DMS79 (cell line): ENCODE measurements around the gene FMN1.
A peak's percentile ranks its signal among the peaks of the same experiment; 100 is the strongest.

ENCODE experiments used
- DNase-seq: peaks from one replicate; lab custom pipeline; 2025; lab: John Stamatoyannopoulos, UW

The FMN1 gene

DNA sequence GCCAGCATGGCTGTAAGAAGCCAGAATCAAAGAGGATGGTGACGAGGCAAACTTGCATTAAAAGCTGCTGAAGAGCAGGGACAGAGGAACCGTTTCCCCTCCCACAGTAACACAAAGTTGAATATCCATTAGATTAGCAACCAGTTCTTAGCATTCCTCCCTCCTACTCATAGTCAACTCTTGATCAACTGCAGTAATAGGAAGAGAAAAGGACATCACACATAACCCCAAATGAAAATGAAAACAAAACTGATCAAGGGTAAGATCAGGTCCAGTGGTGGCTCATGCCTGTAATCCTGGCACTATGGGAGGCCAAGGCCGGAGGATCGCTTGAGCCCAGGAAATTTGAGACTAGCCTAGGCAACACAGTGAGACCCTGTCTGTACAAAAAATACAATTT is 311.6 kb downstream of the FMN1 start:
- no peak for DNase-seq

DNA sequence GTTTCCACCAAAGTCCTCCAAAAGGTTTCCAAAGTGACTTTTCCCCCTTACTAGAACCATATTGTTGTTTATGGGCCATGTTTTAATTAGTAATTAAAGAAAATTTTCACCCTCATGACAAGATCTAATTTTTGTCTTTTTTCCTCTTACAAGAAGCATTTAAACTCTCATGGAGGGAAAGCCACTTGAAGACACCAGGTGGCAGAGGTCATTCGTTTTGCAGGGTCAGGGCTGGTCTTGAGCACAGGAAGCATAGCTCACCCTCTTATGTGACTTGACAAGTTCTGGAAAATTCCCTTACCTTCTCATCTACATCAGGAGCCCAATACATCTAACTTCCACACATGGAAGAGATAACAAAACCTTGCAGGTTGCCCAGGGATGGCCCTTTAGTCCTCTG is 313.0 kb downstream of the FMN1 start:
- no peak for DNase-seq

DNA sequence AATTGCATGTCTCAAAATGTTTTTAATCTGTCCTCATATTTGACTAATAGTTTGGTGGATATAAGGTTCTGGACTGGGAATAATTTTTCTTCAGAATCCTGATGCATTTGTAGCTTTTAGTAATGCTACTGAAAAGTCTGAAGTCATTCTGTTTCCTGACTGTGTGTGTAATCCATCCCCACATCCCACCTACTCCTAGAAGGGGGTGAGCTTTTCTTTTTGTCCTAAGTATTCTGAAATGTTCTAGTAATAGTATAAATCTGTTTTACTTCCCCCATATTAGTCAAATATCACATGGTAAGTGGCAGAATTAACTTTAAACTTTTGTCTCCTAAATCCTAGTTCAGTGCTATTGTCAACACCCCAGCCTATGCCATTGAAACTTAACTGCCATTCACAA is 313.9 kb downstream of the FMN1 start:
- DNase-seq: no peak

DNA sequence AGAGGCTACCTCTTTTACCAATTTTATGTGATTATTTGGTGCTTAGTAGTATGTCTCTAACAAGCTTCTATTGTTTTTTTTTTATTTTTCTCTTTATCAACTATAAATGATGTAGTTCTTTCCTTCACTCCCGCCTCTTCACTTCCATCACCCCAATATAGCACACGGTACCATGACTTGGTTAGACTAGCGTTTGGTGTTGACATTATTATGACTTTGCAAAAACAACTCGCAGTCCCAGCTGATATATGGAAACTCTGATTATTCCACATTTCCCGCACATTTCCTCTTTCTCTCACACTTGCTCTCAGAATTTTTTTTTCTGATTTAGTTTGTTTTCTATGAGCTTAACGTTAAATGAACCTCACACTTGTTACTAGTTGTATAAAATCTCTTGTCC is 314.5 kb downstream of the FMN1 start:
- DNase-seq: no peak

DNA sequence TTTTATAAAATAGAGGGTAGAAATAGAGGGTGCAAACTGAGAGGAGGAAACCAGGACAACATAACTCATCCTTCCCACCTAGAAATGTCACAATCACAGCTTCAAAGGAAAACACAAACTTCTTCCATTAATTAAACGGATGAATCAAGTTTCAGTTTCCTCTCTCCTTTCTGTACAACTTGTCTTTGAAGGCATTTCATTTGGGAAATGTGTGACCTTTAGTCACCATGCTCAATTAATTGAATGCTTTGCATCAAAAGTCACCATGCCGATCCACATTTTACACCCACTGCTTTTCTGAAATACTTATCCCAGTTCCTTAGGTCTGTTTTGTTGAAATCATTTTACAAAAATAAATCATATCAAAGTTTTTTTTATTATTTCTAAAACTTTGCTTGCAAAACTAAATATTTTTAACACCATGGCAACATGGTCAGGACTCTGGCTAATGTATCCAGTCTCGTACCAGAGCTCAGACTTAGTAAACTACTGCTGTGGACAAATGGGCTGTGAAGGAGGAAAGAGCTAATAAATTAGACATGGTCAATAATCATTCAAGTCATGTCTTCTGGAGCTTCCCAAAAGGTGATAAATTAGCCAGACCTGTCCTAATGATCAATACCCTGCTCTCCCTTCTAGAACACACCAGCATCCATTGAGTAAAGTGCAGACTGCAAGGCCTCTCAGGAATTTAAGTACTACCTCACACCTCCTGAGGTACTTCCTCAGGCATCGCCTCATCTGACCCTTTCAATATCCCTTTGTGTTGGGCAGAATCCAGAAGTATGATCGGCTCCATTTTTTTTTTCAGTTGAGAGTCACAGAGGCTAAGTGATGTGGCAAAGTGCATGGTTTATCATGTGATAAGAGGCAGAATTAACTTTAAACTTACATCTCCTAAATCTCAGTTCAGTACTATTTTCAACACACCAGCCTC is 315.4 kb downstream of the FMN1 start:
- no peak for DNase-seq

DNA sequence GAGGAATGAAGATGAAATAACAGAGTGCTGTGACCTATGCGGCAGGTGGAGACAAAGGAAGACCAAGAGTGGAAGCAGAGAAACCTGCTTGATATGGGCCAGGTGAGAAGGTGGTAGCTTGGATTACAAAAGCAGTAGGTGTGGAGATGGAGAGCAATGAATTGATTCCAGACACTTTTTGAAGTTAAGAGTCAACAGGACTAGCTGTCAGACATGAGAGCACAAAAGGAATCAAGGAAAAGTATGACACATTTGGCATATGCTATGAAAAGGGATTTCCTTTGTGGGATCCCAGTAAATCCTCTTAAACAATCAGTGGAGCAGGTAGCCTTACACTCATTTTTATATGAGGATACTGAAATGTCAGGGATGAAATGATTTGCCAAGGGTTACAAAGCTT is 316.2 kb downstream of the FMN1 start:
- DNase-seq: no peak

DNA sequence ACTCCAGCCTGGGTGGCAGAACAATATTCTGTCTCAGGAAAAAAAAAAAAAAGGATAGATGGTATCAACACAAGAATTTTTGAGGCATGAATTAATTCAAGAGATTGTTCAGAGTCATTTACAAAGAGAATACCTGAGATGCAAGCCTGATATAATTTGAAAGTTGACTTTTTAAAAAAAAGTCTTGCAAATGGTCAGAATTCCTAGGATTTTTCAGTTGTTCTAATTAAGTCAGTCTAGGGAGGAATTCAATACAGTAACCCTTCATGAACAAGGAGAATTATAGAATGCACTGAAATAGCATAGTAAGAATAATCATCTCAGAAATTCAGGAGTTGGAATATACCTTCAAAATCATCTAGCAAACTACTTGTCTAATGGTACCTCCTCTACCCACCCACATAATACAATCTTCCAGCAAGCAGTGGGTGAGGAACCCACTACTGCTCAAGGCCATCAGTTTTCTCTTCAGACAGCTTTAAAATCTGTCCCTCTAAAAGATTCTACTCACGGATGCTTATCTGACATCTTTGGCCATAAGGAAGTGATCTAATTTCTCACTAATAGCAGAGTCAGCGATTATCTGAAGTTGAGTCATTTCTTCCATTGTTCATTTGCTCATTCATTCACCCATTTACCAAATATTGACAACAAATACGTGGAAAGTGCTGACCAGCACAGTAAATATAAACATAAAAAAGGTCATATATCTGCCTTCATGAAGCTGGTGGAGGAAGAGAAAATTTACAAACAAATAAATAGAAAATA is 317.1 kb downstream of the FMN1 start:
- DNase-seq: no peak

DNA sequence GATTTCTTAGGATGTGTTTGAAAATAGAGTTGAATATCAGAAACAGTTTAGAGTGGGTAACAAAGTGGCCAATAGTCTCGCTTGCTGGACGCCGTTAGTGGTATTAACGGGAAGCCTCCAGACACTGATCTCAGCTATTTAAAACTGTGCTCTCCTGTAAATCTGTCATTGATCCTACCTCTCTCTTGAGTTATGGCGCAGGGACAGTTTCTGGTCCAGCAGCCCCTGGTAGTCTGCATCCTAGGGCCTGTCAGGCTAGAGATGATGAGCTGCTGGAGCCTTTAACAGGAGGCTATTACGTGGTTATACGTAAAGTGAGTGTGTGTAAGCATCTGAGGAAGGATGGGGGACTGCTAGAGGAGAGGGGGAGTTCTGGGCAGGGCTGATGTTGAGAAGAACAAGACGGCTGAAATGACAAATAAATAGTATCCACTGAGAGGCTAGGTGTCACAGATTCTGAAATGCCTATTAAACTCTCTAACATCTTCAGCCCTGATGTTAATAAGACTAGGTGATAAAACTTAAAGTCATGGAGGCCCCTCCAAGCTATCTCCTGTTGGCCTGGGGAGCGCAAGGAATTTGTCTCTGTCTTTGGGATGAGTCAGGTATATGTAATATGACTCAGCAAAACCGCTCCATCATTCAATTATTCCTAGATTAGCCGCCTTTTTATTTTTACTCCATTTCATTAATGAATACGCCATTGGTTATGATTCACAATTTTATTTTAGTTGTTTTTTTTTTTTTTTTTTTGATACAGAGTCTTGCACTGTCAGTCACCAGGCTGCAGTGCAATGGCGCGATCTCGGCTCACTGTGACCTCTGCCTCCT is 321.0 kb downstream of the FMN1 start:
- no peak for DNase-seq

DNA sequence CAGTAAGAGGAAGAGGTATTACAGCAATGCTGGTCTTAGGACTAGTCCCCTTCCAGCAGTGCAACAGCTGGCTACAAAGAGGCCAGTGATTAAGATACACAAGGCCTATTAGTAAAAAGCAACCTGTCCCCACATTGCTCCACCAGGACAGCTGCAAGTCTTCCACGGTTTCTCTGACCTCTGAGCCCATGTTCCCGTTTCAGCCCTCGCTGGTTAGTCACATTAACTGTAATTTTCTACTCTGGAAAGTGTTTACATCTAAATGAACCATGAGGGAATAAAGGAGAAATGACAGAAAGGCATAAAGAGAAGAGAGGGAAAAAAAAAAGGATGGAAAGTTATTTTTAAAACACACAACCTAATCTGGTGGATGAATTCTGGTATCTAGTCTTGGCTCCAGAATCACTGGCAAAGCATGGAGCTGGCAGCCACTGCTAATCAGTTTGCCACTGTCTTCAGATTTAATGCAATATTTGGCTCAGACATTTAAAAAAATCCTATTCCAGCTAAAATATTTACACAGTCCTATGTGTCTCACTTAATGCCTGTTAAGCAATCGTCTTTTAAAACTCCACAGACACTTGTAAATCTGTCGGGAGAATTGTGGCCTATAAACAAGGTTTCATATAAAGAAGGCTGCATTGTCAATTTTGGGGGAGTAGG is 321.8 kb downstream of the FMN1 start:
- DNase-seq: no peak

DNA sequence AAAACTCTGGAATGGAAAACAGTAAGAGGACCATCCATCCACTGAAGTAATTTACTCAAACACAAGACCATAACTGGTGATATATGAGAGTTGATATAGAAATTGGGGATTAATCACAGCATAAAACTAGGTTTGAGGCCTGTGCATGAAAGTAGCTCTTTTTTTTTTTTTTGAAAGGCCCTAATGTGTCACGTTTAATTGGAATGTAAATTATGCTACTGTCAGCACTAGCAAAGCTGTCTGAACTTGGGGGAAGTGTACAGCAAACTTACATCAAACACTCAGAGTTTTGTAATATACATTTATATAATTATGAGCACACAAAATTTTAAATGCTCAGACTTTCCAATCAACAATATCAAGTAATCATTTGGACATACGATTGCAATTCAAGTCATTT is 322.6 kb downstream of the FMN1 start:
- no peak for DNase-seq

DNA sequence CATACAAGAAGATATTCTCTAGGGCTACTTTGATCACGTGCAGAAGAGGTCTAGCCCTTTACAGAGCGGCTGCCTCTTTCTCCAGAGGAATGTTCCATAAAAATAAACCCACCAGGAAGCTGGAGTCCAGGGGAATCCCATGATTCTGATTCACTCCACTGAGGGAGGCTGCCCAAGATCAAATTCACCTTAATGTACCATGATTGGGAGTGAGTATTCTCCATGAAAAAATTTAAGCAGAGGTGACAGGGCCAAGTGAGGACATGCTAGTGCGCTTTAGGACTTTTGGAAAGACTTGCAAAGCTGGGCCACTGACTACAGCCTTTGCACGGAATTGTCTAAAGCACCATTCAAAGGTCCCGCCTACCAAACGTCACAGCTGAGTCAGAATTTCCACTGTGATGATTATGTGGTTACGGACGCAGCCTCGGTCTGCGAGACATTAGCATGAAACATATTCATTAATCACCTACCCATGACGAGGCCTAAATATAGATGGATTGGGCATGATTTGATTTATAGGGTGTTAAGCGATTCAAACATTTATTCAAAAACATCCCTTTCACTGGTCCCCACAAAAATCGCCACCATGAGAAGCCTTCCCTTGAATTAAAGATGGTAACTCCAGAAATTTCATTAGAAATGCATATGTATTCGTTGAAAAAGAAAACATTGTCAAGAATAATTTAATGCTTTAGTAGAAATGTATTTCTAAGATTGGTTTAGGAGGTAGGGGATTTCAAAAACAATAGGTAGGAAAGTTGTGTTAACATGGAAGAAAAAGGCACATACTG is 324.1 kb downstream of the FMN1 start:
- DNase-seq: no peak

DNA sequence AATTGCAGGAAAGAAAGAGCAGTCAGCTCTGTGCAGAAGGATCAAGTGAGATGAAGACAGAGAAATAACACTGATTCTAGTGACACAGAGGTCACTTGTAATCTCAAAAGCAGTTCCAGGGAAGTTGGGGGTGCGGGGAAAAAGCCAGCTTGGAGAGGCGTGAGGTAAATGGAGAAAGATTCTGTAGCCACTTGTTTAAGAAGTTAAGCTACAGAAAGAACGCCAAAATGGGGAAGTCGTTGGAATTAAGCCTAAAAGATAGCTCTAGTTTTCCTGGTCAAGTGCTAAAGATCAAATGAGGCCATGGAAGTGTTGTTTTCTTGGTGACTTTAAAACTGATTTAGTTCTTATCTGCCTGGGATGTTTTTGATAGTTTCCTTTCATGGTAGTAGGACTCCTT is 324.7 kb downstream of the FMN1 start:
- DNase-seq: no peak

DNA sequence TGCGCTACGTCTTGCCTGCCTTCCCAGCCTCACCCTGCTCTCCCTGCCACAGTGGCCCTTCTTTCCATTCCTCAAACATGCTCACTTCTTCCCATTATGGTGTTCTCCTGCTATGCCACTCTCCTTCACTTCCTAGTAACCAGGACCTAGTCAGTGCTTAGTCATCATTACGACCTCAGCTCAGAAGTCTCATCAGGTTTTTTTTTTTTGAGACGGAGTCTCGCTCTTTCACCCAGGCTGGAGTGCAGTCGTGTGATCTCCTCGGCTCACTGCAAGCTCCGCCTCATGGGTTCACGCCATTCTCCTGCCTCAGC is 327.2 kb downstream of the FMN1 start:
- DNase-seq: no peak

DNA sequence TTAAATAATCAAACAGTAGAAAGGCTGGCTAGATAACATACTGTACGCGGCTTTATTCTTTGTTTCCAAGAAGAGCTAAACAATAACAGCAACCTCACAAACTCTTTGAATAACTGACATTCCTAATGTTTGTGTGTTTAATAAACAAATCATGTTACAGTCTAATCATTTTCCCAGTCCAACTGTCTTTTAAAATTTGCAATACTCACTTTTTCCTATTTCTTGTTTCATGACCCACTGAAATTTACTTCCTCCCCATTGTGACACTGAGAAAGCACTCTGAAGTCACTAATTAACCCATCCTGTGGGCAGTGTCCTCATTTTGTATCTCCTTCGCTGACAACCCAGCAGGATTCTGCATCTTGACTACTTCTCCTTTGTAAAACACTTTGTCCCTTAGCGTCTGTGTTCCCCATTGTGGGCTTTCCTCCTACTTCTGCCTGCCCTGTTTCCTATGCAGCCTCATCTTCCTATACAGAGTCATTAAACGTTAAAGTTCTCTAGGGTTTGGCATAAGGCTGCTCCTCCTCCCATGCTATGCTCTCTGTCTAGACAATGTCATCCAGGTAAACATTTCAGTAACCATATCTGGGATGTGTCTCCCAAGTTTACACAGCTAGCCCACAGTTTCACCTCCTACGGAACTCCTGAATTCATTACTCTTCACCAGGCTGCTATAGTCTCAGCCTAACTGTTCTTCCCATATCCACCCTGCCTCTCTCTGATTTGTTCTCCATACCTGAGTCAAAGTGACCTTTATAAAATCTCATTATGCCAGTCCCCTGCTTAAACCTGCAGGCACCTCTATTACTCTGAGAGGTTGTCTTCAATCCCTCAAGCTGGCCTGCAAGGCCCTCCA is 327.8 kb downstream of the FMN1 start:
- DNase-seq: no peak

DNA sequence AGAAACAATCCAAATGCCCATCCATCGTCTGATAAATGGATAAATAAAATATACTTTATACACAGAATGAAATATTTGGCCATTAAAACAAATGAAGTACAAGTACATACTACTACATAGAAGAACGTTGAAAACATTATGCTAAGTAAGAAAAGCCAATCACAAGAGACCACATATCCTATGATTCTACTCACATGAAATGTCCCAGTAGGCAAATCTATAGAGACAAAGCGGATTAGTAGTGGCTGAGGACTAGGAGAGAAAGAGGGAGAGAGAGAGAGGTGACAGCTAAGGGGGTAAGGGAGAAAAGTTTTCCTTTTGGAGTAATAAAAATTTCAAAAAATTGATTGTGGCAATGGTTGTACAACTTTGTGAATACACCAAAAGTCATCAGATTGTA is 329.7 kb downstream of the FMN1 start:
- no peak for DNase-seq

DNA sequence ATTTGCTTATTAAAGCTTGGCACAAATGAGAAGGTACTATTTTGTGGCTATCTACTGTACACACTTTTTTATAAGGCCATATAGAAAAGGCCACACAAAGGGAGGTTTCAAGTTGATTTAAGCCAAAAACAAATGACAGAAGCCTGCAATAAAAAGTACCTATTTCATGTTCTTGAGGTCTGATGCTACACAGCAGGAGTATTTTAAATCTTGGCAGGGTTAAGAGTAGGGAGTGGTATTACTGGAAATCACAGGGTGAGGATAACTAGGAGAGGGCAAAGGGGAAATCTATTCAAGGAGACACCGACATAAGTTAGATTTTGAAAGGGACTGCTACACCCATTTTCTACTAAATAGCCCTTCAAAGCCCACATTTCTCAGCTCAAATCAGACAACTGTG is 330.5 kb downstream of the FMN1 start:
- DNase-seq: no peak

DNA sequence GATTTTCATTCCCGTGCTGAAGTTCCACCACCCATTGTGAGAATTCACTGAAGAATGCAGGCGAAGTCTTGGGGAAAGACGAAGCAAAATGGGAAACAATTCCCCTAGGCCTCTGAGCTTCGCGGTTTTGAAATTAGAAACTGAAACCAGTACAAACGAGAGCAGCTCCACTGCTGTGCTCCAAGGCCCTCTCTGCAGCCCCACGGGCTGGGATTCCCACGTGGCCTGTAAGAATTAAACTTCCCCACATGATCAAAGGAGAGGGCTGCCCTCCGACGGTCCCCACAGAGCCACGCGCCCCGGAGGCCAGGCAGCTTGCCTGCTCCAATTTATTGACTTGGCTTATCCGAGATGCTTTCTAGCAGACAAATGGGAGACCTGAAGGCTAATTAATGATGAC is 332.8 kb downstream of the FMN1 start:
- peak; percentile 14 for DNase-seq

DNA sequence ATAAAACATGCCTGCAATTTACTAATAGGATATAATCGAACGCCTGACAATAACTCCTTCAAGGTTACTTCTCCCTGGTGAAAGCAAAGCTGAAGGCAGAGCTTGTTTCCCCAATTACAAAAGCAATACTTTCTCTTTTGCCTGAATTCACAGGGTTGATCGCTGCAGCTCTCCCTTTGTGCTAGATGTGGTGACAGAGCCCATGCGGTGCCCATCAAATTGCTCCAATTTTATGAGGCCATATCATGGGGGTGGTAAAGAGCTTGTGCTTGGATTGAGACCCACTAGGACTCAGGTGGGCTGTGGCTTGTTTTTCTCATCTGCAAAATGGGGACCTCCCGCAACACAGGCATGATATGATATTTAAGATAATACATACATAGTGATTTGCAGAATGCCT is 333.3 kb downstream of the FMN1 start:
- no peak for DNase-seq

DNA sequence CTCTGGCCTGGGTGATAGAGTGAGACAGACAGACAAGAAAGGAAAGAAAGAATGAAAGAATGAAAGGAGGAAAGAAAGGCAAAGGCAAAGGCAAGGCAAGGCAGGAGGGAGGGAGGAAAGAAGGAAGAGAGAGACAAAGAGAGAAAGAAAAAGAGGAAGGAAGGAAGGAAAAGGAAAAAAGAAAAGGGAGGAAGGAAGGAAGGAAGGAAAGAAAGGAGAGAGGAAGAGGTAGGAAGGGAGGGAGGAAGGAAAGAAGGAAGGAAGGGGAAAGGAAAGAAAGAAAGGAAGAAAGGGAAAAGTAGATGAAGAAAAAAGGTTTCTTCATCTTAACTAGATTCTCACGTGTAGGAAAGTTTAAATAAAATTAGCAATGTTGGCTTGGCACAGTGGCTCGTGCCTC is 334.5 kb downstream of the FMN1 start:
- no peak for DNase-seq

DNA sequence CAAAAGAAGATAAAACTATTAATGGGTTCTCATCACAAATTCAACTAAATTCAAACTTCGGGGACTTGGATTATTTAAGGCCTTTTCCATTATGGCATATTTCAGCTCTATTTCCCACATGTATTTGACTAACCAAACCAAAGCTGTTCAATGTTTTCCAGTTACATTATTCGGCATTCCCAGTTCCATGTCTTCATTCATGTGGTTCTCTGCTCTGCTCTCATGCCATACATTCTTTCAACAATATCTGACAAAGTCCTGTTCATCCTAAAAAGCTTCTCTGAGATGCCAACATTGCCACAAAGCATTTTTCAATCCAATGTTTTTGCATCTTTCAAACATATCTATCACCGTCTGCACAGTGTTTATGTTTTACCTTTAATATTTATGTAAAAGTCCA is 335.3 kb downstream of the FMN1 start:
- no peak for DNase-seq
